ENCODE data around the gene CHKB. TPM values are rescaled to one million over a fixed set of nuclear protein-coding genes. Genes with fewer than 3 reads are reported as not detected.

The CHKB gene
- total and polyA plus RNA-seq, 4 donors: 59.4 to 142 (median 74.9) TPM

DNA sequence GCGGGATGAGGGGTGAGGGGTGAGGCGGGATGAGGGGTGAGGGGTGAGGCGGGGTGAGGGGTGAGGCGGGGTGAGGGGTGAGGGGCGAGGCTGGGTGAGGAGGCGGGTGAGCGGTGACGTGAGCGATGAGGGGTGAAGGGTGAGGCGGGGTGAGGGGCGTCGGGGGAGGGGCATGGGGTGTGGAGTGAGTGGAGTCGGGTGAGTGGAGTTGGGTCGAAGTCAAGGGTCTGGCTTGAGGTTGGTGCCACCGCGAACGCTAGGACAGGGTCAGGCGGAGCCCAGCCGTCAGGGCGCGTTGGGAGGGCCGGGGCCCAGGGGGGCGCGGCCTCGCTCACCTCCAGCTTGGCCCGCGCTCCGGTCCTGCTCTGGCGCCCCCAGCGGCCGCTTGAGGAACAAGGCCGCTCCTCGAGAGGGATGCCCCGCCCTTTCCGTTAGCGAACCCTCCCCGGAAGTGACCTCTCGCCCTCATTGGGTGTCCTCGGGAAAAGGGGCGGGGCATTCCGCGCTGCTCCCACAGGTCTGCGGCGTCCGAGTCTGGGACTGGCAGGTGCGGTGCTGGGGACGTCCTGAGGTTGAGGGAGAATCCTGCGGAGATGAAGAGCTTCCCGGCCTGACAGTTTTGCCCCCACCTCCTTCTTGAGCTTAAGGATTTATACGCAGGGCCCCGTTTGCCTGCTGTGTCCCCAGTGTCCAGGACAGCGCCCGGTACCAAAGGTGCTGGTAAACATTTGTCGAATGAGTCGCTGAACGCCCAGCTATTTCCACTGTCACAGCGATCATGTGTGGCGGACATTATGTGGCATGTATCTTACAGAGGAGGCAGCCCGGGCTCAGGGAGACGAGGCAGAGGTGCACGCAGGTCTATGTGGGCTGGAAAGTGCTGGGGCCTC, 19.9 kb downstream of the CHKB start, which contains the start of gene SYCE3:
SYCE3 (minus strand) TSS at position 397 of the 890 bp plus-strand sequence. CDS start 6,514 bp downstream, outside the sequence.
- Histone ChIP-seq H3K36me3 (ENCODE audit: control insufficient read depth in 4 of 4, insufficient read depth in 4 of 4, low read length in 4 of 4) (no peaks in the 10 kb centered on the region), H3K4me1 (ENCODE audit: control insufficient read depth in 5 of 5, insufficient read depth in 5 of 5, low read length in 5 of 5) (peaks cover 0 to 7% (median 0%) of the 10 kb centered on the region in 5 donors), H3K27ac (ENCODE audit: low read depth in 1 of 2, low read length in 1 of 2) (peak within 1 kb of the TSS; percentile 37 to 77), H3K9me3 (ENCODE audit: control insufficient read depth in 4 of 4, insufficient read depth in 3 of 4, low read length in 3 of 4) (no peaks in the 10 kb centered on the region), H3K4me3 (peak within 1 kb of the TSS; percentile 10), H3K27me3 (ENCODE audit: control insufficient read depth in 3 of 3, insufficient read depth in 3 of 3, low read length in 2 of 3) (peaks cover 0 to 7% (median 0%) of the 10 kb centered on the region in 3 donors), H3K9ac (ENCODE audit: insufficient read depth in 1 of 2, low read length in 2 of 2) (peak within 1 kb of the TSS in 1 of 2 donors; percentile 58)
- WGBS, 2 donors: 2 to 6% methylated on average over 44 to 61 of the region's 61 CpGs
- peak; percentile 92 for TF ChIP-seq CTCF (IDR thresholded peaks at IDR 0.05; ENCODE audit: control extremely low read depth, extremely low read depth)
- ATAC-seq (ENCODE audit: insufficient read depth, low FRiP score) (peak; percentile 99), DNase-seq (peak; percentile 93 to 95 (median 93))

GRCh38 chr22:50561401-50562358, 21.0 kb downstream of the CHKB start:
- Histone ChIP-seq H3K9me3 (ENCODE audit: control insufficient read depth in 4 of 4, insufficient read depth in 3 of 4, low read length in 3 of 4) (no peaks in the 10 kb centered on the region), H3K4me3 (no peak overlapping the region), H3K27ac (ENCODE audit: low read depth in 1 of 2, low read length in 1 of 2) (no peak overlapping the region), H3K27me3 (ENCODE audit: control insufficient read depth in 3 of 3, insufficient read depth in 3 of 3, low read length in 2 of 3) (peaks cover 0 to 10% (median 0%) of the 10 kb centered on the region in 3 donors), H3K4me1 (ENCODE audit: control insufficient read depth in 5 of 5, insufficient read depth in 5 of 5, low read length in 5 of 5) (peaks cover 0 to 7% (median 0%) of the 10 kb centered on the region in 5 donors), H3K9ac (ENCODE audit: insufficient read depth in 1 of 2, low read length in 2 of 2) (no peak overlapping the region), H3K36me3 (ENCODE audit: control insufficient read depth in 4 of 4, insufficient read depth in 4 of 4, low read length in 4 of 4) (no peaks in the 10 kb centered on the region)
- WGBS, 2 donors: 80% methylated on average over 23 to 29 of the region's 34 CpGs
- no peak for DNase-seq
- no peak for TF ChIP-seq CTCF (IDR thresholded peaks at IDR 0.05; ENCODE audit: control extremely low read depth, extremely low read depth)
- no peak for ATAC-seq (ENCODE audit: insufficient read depth, low FRiP score)

GRCh38 chr22:50560034-50560433, 22.6 kb downstream of the CHKB start:
- Histone ChIP-seq H3K9me3 (ENCODE audit: control insufficient read depth in 4 of 4, insufficient read depth in 3 of 4, low read length in 3 of 4) (no peaks in the 10 kb centered on the region), H3K4me1 (ENCODE audit: control insufficient read depth in 5 of 5, insufficient read depth in 5 of 5, low read length in 5 of 5) (peaks cover 0 to 7% (median 0%) of the 10 kb centered on the region in 5 donors), H3K27me3 (ENCODE audit: control insufficient read depth in 3 of 3, insufficient read depth in 3 of 3, low read length in 2 of 3) (peaks cover 0 to 13% (median 0%) of the 10 kb centered on the region in 3 donors), H3K27ac (ENCODE audit: low read depth in 1 of 2, low read length in 1 of 2) (no peak overlapping the region), H3K9ac (ENCODE audit: insufficient read depth in 1 of 2, low read length in 2 of 2) (no peak overlapping the region), H3K36me3 (ENCODE audit: control insufficient read depth in 4 of 4, insufficient read depth in 4 of 4, low read length in 4 of 4) (no peaks in the 10 kb centered on the region), H3K4me3 (no peak overlapping the region)
- DNase-seq: no peak
- WGBS, 2 donors: 85 to 92% methylated on average over 3 of the region's 3 CpGs
- TF ChIP-seq CTCF (IDR thresholded peaks at IDR 0.05; ENCODE audit: control extremely low read depth, extremely low read depth): no peak
- no peak for ATAC-seq (ENCODE audit: insufficient read depth, low FRiP score)

All from lung (tissue), 12 donors.